Kidney (tissue), 14 donors: ENCODE data around the gene GNG5. TPM values are rescaled to one million over a fixed set of nuclear protein-coding genes. Genes with fewer than 3 reads are reported as not detected.
A peak's percentile ranks its signal among the peaks of the same experiment; 100 is the strongest.

ENCODE experiments used
- DNase-seq, 5 donors: peaks; one replicate each; pipeline ENCODE4 v3.0.0-alpha.2; 2013 to 2020
- FAIRE-seq: peaks from 2 replicates; lab custom pipeline; 2012; peaks lifted over from hg19 to GRCh38; lab: Jason Lieb, UNC
- H3K27ac ChIP-seq, 2 donors: one replicate each; pipeline ENCODE4 v1.7.0; 2013; ENCODE audit warnings: low read depth in 2 of 2, low read length in 2 of 2, inconsistent platforms in 1 of 2
- H3K27me3 ChIP-seq: one replicate; pipeline ENCODE4 v1.7.1; 2013; ENCODE audit warnings: low read length, inconsistent platforms; ENCODE audit not compliant: control insufficient read depth, insufficient read depth
- H3K36me3 ChIP-seq, 3 donors: one replicate each; pipeline versions ENCODE4 v1.7.0 to v1.7.1; 2013; ENCODE audit warnings: low read length in 3 of 3, control low read depth in 1 of 3, inconsistent platforms in 1 of 3; ENCODE audit not compliant: insufficient read depth in 3 of 3, control insufficient read depth in 2 of 3
- H3K4me1 ChIP-seq, 3 donors: one replicate each; pipeline versions ENCODE4 v1.7.0 to v1.7.1; 2013; ENCODE audit warnings: low read length in 3 of 3, inconsistent platforms in 1 of 3, low read depth in 1 of 3; ENCODE audit not compliant: control insufficient read depth in 2 of 3, insufficient read depth in 2 of 3
- H3K4me3 ChIP-seq, 3 donors: one replicate each; pipeline versions ENCODE4 v1.7.0 to v1.8.1; 2013; ENCODE audit warnings: low read length in 3 of 3, control low read depth in 1 of 3, inconsistent platforms in 1 of 3
- H3K9ac ChIP-seq, 3 donors: one replicate each; pipeline versions ENCODE4 v1.7.0 to v1.7.1; 2013; ENCODE audit warnings: low read length in 3 of 3, control low read depth in 1 of 3, inconsistent platforms in 1 of 3
- H3K9me3 ChIP-seq, 3 donors: one replicate each; pipeline versions ENCODE4 v1.7.0 to v1.7.1; 2013; ENCODE audit warnings: low read length in 3 of 3, control low read depth in 1 of 3, inconsistent platforms in 1 of 3; ENCODE audit not compliant: control insufficient read depth in 2 of 3, insufficient read depth in 1 of 3
- CTCF ChIP-seq: IDR thresholded peaks from 3 replicates; pipeline ENCODE4 v1.5.1; 2012; ENCODE audit warnings: mild to moderate bottlenecking, moderate library complexity, borderline replicate concordance; ENCODE audit not compliant: insufficient read depth; ENCODE audit errors: extremely low read depth
- intact Hi-C: fragments of 100-400 bp; cut with DNase I; formaldehyde crosslinking; loops from one replicate; pipeline ENCODE4 v1.11.1; 2022
- polyA plus RNA-seq: library from polyadenylated mRNA; stranded (reverse); fragments of 350-450 nt; fragmentation: Illumina TruSeq; extraction: RNeasy Lipid Tissue Mini Kit (QIAGEN cat#74804); gene quantifications from one replicate; pipeline ENCODE4 v1.2.3, GENCODE V29; 2014; ENCODE audit warnings: low read depth, low replicate concordance; ENCODE audit not compliant: insufficient read depth
- total RNA-seq: library from RNA; stranded (reverse); fragmentation: NEBNext Ultra II Directional; extraction: Animal tissue kit (Norgen Biotek cat#: 25700); gene quantifications from one replicate; pipeline ENCODE4 v1.2.1, GENCODE V29; 2021
- donor health status: control.
- donor health status: control.
- donor health status: control.
- donor health status: control.
- donor health status: control.
- donor health status: DM: yes; HTN: yes; CAD: no.
- donor health status: Normal renal cell carcinoma (clear cell type).

The GNG5 gene
- total and polyA plus RNA-seq, 2 donors from 2014 or later = 87.9 to 304 TPM

GRCh38 chr1:84504580-84505492 is 1.5 kb downstream of the GNG5 start:
- Histone ChIP-seq H3K9me3 (peaks cover 0 to 5% (median 0%) of the 10 kb centered on the region in 3 donors), H3K27me3 (no peaks in the 10 kb centered on the region), H3K36me3 (peaks cover 0 to 4% (median 2%) of the 10 kb centered on the region in 3 donors), H3K4me3 (peak overlapping the region; percentile 84 to 98 (median 94)), H3K27ac (peak overlapping the region; percentile 94 to 99), H3K4me1 (peaks cover 2 to 16% (median 14%) of the 10 kb centered on the region in 3 donors), H3K9ac (peak overlapping the region; percentile 87 to 99 (median 92))
- TF ChIP-seq CTCF = no peak
- DNase-seq = peak in 2 of 5 donors; percentile 45 to 53
- intact Hi-C loops = no loop called here
- no peak for FAIRE-seq

GRCh38 chr1:84502927-84503326 is 3.5 kb downstream of the GNG5 start:
- DNase-seq (no peak), FAIRE-seq (no peak)
- Histone ChIP-seq H3K4me1 (peaks cover 2 to 16% (median 14%) of the 10 kb centered on the region in 3 donors), H3K36me3 (peaks cover 4 to 9% (median 5%) of the 10 kb centered on the region in 3 donors), H3K27me3 (no peaks in the 10 kb centered on the region), H3K4me3 (peak overlapping the region in 1 of 3 donors; percentile 20), H3K9me3 (no peaks in the 10 kb centered on the region), H3K9ac (no peak overlapping the region), H3K27ac (no peak overlapping the region)
- intact Hi-C loops = no loop called here
- TF ChIP-seq CTCF = no peak

GRCh38 chr1:84497631-84498275 is 8.6 kb downstream of the GNG5 start:
- DNase-seq (no peak), FAIRE-seq (no peak)
- H3K27ac ChIP-seq = no peak overlapping the region
- no peaks in the 10 kb centered on the region for H3K27me3 ChIP-seq
- no peak for TF ChIP-seq CTCF
- no peak overlapping the region for H3K9ac ChIP-seq
- H3K36me3 ChIP-seq = peaks cover 7 to 17% (median 11%) of the 10 kb centered on the region in 3 donors
- H3K9me3 ChIP-seq = no peaks in the 10 kb centered on the region
- no peak overlapping the region for H3K4me3 ChIP-seq
- intact Hi-C loops = no loop called here
- H3K4me1 ChIP-seq = peaks cover 0 to 4% (median 0%) of the 10 kb centered on the region in 3 donors
